WTC11 (cell line): ENCODE results near the gene ETV3.

Experiments
- CREM ChIP-seq: sonication (generic); formaldehyde crosslinking; IDR thresholded peaks from 2 replicates; pipeline ENCODE4 v1.8.1; 2022; ENCODE audit warnings: mild to moderate bottlenecking, missing genetic modification reagents, moderate library complexity
- ELF4 ChIP-seq: sonication (generic); formaldehyde crosslinking; IDR thresholded peaks from 2 replicates; pipeline ENCODE4 v1.8.1; 2022; ENCODE audit warnings: low read depth, mild to moderate bottlenecking, moderate library complexity, missing genetic modification reagents
- TF ChIP-seq, protein P1 (sequence below): fragments of 200-600 bp; IDR thresholded peaks from 2 replicates; pipeline ENCODE4 v1.8.0; 2022; ENCODE audit warnings: antibody characterized with exemption
- TF ChIP-seq, protein P2 (sequence below): sonication (generic); formaldehyde crosslinking; IDR thresholded peaks from 2 replicates; pipeline ENCODE4 v1.8.1; 2023; ENCODE audit warnings: mild to moderate bottlenecking, missing genetic modification reagents
- TF ChIP-seq, protein P3 (sequence below): sonication (generic); formaldehyde crosslinking; IDR thresholded peaks from 2 replicates; pipeline ENCODE4 v1.8.1; 2022; ENCODE audit warnings: mild to moderate bottlenecking, missing genetic modification reagents, moderate library complexity, borderline replicate concordance

DNA sequence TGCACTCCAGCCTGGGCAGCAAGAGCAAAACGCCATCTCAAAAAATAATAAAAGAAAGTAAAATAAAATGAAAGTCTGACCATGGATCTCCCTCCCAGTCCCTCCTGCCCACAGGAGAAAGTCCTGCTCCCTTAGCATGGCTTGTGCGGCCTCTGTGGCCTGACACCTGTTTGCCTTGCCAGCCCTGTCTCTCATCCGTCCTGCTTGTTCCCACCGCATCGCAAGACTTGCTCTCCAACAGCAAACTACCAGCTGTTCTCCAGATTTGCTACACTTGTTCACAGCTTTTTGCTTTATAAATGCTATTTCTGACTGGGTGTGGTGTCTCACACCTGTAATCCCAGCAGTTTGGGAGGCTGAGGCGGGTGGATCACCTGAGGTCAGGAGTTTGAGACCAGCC, 41.3 kb downstream of the ETV3 start:
- TF ChIP-seq, protein P1, sequence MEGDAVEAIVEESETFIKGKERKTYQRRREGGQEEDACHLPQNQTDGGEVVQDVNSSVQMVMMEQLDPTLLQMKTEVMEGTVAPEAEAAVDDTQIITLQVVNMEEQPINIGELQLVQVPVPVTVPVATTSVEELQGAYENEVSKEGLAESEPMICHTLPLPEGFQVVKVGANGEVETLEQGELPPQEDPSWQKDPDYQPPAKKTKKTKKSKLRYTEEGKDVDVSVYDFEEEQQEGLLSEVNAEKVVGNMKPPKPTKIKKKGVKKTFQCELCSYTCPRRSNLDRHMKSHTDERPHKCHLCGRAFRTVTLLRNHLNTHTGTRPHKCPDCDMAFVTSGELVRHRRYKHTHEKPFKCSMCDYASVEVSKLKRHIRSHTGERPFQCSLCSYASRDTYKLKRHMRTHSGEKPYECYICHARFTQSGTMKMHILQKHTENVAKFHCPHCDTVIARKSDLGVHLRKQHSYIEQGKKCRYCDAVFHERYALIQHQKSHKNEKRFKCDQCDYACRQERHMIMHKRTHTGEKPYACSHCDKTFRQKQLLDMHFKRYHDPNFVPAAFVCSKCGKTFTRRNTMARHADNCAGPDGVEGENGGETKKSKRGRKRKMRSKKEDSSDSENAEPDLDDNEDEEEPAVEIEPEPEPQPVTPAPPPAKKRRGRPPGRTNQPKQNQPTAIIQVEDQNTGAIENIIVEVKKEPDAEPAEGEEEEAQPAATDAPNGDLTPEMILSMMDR, result no peak
- TF ChIP-seq, protein P2, sequence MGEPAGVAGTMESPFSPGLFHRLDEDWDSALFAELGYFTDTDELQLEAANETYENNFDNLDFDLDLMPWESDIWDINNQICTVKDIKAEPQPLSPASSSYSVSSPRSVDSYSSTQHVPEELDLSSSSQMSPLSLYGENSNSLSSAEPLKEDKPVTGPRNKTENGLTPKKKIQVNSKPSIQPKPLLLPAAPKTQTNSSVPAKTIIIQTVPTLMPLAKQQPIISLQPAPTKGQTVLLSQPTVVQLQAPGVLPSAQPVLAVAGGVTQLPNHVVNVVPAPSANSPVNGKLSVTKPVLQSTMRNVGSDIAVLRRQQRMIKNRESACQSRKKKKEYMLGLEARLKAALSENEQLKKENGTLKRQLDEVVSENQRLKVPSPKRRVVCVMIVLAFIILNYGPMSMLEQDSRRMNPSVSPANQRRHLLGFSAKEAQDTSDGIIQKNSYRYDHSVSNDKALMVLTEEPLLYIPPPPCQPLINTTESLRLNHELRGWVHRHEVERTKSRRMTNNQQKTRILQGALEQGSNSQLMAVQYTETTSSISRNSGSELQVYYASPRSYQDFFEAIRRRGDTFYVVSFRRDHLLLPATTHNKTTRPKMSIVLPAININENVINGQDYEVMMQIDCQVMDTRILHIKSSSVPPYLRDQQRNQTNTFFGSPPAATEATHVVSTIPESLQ (CRISPR knock-in tag), result no peak
- no peak for TF ChIP-seq ELF4 (CRISPR knock-in tag)
- no peak for TF ChIP-seq CREM
- TF ChIP-seq, protein P3, sequence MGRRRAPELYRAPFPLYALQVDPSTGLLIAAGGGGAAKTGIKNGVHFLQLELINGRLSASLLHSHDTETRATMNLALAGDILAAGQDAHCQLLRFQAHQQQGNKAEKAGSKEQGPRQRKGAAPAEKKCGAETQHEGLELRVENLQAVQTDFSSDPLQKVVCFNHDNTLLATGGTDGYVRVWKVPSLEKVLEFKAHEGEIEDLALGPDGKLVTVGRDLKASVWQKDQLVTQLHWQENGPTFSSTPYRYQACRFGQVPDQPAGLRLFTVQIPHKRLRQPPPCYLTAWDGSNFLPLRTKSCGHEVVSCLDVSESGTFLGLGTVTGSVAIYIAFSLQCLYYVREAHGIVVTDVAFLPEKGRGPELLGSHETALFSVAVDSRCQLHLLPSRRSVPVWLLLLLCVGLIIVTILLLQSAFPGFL (CRISPR knock-in tag), result no peak
